GM12864 (cell line): ENCODE measurements around the gene METTL1.

ENCODE experiments used
- DNase-seq: peaks from one replicate; pipeline ENCODE4 v3.0.0-alpha.2; 2011; ENCODE audit warnings: low read depth
- H3K4me3 ChIP-seq: 2 replicates; pipeline ENCODE4 v1.5.1; 2011; ENCODE audit warnings: mild to moderate bottlenecking, low read depth, low read length, control low read depth
- TF ChIP-seq, protein P1 (sequence below): IDR thresholded peaks from 2 replicates; pipeline ENCODE4 v1.5.1; 2011; ENCODE audit warnings: low read depth, mild to moderate bottlenecking, moderate library complexity, low read length, control low read depth, inconsistent platforms; ENCODE audit errors: missing control alignments

Gene METTL1

DNA sequence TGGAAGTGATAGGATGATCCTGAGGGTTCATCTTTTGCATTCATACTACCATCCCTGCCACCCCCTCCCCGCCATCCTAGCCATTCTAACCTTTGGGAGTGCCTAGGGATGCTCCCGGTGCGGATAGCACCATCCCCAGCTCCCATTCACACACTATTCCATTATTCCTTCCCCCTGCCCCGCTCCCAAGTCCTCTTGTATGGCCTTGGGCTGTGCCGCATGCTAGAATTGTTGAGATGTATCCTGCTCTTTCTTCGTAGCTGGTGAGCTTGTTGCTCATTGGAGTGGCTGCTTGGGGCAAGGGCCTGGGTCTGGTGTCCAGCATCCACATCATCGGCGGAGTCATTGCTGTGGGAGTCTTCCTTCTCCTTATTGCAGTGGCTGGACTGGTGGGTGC lies 26.4 kb downstream of the METTL1 start:
- no peak for DNase-seq
- H3K4me3 ChIP-seq = peak overlapping the region; percentile 84
- TF ChIP-seq, protein P1, sequence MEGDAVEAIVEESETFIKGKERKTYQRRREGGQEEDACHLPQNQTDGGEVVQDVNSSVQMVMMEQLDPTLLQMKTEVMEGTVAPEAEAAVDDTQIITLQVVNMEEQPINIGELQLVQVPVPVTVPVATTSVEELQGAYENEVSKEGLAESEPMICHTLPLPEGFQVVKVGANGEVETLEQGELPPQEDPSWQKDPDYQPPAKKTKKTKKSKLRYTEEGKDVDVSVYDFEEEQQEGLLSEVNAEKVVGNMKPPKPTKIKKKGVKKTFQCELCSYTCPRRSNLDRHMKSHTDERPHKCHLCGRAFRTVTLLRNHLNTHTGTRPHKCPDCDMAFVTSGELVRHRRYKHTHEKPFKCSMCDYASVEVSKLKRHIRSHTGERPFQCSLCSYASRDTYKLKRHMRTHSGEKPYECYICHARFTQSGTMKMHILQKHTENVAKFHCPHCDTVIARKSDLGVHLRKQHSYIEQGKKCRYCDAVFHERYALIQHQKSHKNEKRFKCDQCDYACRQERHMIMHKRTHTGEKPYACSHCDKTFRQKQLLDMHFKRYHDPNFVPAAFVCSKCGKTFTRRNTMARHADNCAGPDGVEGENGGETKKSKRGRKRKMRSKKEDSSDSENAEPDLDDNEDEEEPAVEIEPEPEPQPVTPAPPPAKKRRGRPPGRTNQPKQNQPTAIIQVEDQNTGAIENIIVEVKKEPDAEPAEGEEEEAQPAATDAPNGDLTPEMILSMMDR = no peak

GRCh38 chr12:57744777-57745484 lies 27.0 kb downstream of the METTL1 start, which contains the start of gene TSPAN31:
Gene TSPAN31, plus strand, starts transcription at chr12:57745039. Its CDS starts 116 bp downstream, at chr12:57745155.
- H3K4me3 ChIP-seq = peak within 1 kb of the TSS; percentile 84
- DNase-seq = peak; percentile 97
- TF ChIP-seq, protein P1 = no peak

GRCh38 chr12:57744194-57744776 lies 27.6 kb downstream of the METTL1 start:
- peak overlapping the region; percentile 84 for H3K4me3 ChIP-seq
- TF ChIP-seq, protein P1 = no peak
- DNase-seq = no peak

- DNase-seq = no peak
- TF ChIP-seq, protein P1 = no peak
- peak overlapping the region; percentile 84; the same call in 1 of the 2 replicates for H3K4me3 ChIP-seq
Observed at GRCh38 chr12:57743769-57744168, 28.1 kb downstream of the METTL1 start.

DNA sequence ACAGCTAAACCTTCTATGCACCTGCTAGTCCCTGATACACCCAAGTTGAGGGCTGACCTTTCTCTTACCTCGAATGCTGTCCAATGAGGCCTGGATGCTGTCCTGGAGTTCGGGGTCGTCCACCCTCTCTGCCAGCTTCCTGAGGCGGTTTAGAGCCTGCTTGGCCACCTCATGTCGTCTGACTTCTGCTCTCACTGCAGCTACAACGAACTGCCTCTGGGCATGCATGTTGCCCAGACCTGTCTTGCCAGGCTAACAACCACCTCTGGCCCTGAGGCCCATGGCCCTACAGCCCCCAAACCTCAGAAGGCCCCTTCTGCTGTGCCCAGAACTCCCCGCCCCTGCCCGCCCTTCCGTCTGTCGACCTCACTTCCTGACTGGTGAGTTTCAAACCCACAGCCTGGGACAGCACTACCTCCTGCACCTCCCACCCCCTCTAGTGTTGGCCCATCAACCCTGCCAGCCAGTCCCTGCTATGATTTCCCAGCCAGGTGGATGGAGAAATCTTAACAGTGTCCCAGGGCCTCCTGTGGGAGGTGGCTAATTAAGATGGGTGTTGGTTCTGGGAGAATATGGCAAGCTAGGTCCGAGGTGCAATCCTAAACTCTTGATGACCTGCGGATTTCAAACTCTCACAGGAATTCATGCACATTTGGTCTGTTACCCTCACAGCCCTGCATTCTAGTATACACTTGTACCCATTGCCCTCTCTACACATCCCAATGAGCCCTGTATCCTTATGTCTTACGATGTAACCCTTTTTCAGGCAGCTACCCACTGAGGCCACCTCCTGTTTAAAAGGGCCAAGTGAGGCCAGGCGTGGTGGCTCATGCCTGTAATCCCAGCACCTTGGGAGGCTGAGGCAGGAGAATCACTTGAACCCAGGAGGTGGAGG lies 29.8 kb downstream of the METTL1 start:
- TF ChIP-seq, protein P1 = peak; percentile 67
- DNase-seq = peak; percentile 55

GRCh38 chr12:57741413-57741789 lies 30.5 kb downstream of the METTL1 start:
- peak overlapping the region; percentile 62 for H3K4me3 ChIP-seq
- TF ChIP-seq, protein P1 = no peak
- no peak for DNase-seq

More for the DNA sequence above, 29.8 kb downstream of the METTL1 start:
- H3K4me3 ChIP-seq = peak overlapping the region; percentile 62
